ENCODE measurements around the gene TRPM4.

DNA sequence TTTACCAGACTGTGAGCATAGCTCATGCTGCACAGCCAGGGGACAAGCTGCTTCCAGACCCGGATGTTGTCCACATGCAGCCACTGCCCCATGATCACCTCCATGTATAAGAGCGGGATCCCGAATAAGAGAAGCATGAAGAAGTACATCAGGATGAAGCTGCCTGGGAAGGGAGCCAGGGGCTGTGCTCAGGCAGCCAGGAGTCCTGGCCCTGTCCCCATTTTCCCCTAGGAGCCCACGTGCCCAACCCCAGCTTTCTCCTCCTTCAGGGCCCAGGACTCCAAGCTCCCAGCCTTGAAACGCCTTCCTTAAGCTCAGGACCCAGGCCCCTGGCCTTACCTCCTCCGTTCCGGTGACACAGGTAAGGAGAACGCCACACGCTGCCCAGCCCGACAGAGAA lies 98.1 kb downstream of the TRPM4 start:
- TF ChIP-seq EP300 (IDR thresholded peaks at IDR 0.05; ENCODE audit: borderline replicate concordance) (no peak), YY1 (IDR thresholded peaks at IDR 0.05; ENCODE audit: low read depth) (no peak), TEAD4 (IDR thresholded peaks at IDR 0.05) (no peak), RAD21 (IDR thresholded peaks at IDR 0.05; ENCODE audit: low read depth) (no peak), TCF12 (IDR thresholded peaks at IDR 0.05; ENCODE audit: low read depth) (no peak), TAF1 (IDR thresholded peaks at IDR 0.05; ENCODE audit: low read depth) (no peak), CREB1 (IDR thresholded peaks at IDR 0.05; ENCODE audit: low read depth) (no peak), NFIC (IDR thresholded peaks at IDR 0.05) (no peak), EGR1 (IDR thresholded peaks at IDR 0.05) (no peak)
- TF ChIP-seq, protein P1, sequence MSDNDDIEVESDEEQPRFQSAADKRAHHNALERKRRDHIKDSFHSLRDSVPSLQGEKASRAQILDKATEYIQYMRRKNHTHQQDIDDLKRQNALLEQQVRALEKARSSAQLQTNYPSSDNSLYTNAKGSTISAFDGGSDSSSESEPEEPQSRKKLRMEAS (IDR thresholded peaks at IDR 0.05), result no peak
- TF ChIP-seq, protein P2, sequence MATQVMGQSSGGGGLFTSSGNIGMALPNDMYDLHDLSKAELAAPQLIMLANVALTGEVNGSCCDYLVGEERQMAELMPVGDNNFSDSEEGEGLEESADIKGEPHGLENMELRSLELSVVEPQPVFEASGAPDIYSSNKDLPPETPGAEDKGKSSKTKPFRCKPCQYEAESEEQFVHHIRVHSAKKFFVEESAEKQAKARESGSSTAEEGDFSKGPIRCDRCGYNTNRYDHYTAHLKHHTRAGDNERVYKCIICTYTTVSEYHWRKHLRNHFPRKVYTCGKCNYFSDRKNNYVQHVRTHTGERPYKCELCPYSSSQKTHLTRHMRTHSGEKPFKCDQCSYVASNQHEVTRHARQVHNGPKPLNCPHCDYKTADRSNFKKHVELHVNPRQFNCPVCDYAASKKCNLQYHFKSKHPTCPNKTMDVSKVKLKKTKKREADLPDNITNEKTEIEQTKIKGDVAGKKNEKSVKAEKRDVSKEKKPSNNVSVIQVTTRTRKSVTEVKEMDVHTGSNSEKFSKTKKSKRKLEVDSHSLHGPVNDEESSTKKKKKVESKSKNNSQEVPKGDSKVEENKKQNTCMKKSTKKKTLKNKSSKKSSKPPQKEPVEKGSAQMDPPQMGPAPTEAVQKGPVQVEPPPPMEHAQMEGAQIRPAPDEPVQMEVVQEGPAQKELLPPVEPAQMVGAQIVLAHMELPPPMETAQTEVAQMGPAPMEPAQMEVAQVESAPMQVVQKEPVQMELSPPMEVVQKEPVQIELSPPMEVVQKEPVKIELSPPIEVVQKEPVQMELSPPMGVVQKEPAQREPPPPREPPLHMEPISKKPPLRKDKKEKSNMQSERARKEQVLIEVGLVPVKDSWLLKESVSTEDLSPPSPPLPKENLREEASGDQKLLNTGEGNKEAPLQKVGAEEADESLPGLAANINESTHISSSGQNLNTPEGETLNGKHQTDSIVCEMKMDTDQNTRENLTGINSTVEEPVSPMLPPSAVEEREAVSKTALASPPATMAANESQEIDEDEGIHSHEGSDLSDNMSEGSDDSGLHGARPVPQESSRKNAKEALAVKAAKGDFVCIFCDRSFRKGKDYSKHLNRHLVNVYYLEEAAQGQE (IDR thresholded peaks at IDR 0.05; ENCODE audit: low read depth), result no peak
- TF ChIP-seq, protein P3, sequence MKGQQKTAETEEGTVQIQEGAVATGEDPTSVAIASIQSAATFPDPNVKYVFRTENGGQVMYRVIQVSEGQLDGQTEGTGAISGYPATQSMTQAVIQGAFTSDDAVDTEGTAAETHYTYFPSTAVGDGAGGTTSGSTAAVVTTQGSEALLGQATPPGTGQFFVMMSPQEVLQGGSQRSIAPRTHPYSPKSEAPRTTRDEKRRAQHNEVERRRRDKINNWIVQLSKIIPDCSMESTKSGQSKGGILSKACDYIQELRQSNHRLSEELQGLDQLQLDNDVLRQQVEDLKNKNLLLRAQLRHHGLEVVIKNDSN (IDR thresholded peaks at IDR 0.05), result no peak
